OCI-M2 (cell line): Measurements from ENCODE around the gene CASZ1.

ENCODE experiments used
- DNase-seq: peaks from one replicate; lab custom pipeline; 2025; ENCODE audit not compliant: unreplicated experiment; lab: John Stamatoyannopoulos, UW

CASZ1 gene

GRCh38 chr1:10709165-10709564 is 87.3 kb downstream of the CASZ1 start:
- DNase-seq, result no peak

DNA sequence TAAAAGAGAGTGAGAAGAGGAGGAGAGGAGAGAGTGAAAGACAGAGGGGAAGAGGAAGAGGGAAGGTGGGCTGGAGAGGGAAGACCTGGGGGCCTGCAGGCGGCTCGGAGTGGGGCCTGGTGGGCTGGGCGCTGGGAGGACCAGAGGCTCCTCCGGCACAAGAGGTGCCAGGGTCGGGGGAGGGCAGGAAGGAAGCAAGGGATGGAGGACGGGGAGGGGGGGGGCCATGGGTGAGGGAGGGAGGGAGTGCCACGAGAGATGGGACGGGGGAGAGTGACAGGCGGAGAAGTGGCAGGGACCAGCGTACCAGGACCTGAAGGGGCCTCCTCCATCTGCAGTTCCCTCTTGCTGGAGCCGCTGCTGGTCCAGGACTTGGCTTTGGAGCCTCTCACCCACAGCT is 87.7 kb downstream of the CASZ1 start:
- no peak for DNase-seq

DNA sequence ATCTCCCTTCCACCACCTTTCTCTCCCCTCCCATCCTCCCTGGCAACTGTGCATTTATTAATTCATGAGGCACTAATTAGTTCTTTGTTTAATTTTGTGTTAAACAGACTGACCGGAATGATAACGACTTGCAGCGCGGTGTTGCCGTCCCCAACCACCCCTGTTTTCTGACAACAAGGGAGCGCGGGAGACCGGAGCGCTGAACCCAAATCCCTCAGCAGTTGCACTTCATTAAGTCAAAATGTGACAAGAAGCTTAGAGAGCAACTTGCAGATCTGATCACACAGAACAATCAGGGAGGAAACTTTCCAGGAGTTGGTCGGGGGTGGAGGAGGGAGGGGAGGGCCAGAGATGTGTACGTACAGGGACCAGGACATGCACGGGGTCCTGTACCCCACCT is 89.2 kb downstream of the CASZ1 start:
- no peak for DNase-seq

GRCh38 chr1:10706376-10706913 is 90.0 kb downstream of the CASZ1 start:
- DNase-seq, result no peak

- no peak for DNase-seq
These were observed 90.5 kb downstream of the CASZ1 start for GRCh38 chr1:10705953-10706352.

DNA sequence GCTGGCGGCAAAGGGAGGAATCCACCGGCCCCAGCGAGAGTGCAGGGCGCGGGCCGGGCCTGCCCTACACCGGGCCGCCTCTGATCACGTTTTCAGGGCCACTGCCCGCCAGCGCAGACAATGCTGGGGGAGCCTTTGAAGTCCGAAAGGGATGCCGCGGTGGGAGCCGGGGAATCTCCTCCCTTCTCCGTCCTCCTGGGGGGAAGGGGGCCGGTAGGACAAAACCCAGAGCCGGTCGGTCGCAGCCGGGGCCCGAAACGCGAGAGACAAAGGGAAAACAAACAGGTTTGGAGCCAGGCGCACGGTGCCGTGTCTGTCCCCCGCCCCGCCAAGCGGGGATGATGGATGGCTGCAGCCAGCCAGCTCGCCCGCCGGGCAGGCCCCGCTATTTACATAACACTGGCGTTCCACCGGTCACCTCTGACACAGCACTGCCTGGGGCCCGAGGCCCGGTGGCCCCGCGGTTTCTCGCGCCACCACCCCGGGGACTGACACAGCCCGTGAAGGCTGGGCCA is 92.0 kb downstream of the CASZ1 start:
- DNase-seq, result no peak

- DNase-seq, result no peak
These were observed 92.7 kb downstream of the CASZ1 start for GRCh38 chr1:10703702-10704101.

DNA sequence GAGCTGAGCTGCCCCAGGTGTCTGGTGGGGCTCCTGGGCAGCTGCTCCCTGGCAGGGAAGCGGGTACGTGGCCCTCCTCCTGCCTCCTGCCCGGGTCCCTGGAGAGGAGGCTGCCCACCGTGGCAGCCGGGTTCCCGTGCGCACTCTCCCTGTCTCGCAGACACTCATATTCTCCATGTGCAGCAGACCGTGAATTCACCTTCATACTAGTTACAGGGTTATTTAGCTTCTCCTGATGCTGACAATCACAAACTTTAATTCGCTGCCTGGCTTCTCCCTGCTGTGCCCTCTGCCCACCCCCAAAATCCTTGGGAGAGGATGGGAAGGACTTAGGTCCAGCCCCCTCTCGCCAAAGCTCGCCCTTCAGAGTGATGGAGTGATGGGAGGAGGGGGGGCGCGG is 95.3 kb downstream of the CASZ1 start:
- DNase-seq, result no peak

DNA sequence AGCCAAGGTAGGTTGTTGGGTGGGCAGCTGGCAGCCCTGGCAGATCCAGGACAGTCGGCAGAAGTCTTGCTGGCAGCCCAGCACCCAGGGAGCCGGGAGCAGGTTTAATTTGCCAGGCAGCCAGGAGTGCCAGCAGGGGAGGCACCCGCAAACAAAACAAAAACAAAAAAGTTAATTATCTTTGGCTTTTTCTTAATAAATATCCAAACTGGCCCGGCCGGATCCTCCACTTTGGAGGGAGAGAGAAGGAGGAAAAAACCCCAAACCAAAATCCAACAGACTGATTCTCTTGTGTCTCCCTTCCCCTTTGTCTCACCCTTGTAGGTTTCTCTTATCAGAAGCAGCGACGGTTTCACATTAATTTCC is 97.0 kb downstream of the CASZ1 start:
- no peak for DNase-seq

GRCh38 chr1:10698726-10699469 is 97.5 kb downstream of the CASZ1 start:
- DNase-seq, result no peak

DNA sequence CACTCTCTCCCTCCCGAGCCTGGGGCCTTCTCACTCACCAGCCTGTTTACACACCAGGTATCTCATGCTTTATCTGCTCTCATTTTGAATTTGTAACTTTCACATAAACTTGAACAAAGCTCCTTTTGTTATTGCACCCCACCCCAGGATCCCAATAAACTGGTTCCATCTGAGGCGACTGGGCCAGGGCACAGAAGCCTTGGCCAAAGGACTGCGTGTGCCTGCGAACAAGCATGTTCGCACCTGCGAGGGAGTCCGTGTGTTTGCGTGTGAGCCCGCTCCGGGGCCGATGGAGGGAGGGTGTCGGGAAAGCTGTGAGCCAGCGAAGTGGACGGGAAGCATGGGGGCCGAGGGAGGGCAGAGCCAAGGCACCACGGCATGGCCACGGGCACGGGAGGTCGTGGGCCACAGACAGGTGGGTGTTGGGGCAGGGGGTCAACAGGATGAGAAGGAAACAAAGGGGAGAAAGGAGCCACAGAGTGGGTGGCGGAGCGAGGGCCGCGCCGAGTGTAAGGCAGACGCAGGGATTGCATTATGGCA is 98.8 kb downstream of the CASZ1 start:
- DNase-seq, result no peak

DNA sequence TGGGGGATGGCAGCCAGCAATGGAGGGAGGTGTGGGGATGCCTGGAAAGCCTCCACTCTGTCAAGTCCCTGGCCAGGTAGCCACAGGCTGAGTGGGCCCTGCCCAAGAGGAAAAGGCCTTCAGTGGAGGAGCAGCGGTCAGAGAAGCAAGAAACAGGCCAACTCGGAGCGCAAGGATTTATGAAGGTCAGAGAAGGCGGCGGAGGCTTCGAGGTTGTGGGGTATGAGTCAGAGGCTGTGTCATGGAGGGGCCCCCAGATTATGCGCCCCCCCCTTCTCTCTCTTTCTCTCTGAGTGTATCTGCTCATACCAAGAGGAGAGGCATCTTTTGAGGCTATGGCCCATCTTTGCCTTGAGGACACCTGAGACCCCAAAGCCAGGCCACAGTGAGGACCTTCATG is 99.5 kb downstream of the CASZ1 start:
- no peak for DNase-seq

GRCh38 chr1:10694633-10695627 is 101.5 kb downstream of the CASZ1 start:
- no peak for DNase-seq

DNA sequence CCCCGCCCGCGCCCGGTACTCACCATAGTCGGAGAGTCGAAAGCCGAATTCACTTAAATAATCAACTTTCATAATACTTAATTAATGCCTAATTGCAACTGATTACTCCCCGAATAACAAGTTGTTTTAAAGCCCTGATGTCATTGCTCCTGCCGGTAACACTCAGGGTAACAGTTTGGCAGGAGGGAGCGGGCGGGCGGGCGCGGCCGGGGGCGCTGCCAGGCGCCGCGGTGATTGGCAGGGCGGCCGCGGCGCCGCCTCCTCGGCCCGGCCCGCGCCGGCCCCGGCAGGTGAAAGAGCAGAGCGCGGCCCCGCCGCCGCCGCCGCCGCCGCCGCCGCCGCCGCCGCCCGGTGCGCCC is 102.2 kb downstream of the CASZ1 start:
- no peak for DNase-seq

GRCh38 chr1:10693497-10694273 is 102.8 kb downstream of the CASZ1 start:
- no peak for DNase-seq

GRCh38 chr1:10693152-10693496 is 103.3 kb downstream of the CASZ1 start:
- no peak for DNase-seq

GRCh38 chr1:10692401-10693021 is 103.9 kb downstream of the CASZ1 start:
- DNase-seq, result no peak

DNA sequence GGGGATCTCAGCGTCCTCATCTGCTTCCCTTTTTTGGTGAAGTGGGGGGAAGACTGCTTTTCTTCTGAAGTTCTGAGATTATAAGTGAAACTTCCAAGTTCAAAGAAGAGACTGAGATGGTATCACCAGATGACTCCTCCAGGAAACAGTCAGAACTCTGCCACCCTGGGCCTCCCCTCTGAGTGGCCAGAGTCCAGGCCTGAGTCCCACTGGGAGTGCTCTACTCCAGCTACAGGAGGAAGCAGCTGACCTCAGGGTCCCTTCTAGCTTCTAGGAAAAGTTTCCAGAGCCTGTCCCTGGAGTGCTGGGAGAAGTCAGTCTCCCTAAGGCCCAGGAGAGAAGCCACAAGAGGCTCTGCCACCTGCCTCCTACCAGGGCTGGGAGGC is 104.7 kb downstream of the CASZ1 start:
- DNase-seq, result no peak

- DNase-seq, result no peak
These were observed 105.2 kb downstream of the CASZ1 start for GRCh38 chr1:10691075-10691739.

DNA sequence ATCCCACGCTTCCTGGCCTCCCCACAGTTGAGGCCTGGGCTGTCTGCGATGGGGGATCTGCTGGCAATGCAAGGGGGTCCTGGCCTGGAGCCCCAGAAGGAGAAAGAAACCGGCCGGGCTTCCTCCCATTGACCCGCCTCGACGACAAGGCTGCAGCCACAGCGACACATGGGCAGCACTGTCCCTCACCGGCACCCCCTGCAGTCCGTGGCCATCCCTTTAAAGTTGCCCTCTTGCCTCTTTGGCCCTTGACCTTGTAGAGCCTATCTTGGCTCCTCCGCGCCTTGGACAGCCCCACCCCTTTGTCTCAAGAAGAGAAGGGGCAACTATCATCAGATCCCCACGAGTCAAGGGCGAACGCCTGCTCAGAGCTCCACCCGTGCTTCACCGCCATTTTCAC is 106.0 kb downstream of the CASZ1 start:
- DNase-seq, result no peak
